ENCODE data around the gene PTGER4. TPM values are rescaled to one million over a fixed set of nuclear protein-coding genes. Genes with fewer than 3 reads are reported as not detected.
"Not testable (repeated sequence)": the region's sequence is repeated elsewhere in the genome, so short reads cannot be mapped to it uniquely, and the experiment has no call there.

Gene PTGER4
- total and polyA plus RNA-seq, 3 experiments from 2014 or later = 49.5 to 84.1 (median 53.9) TPM

- H3K27ac Mint-ChIP-seq = peak overlapping the region in 2 of 8 donors; percentile 4 to 47
- peaks cover 5 to 17% (median 7%) of the 10 kb centered on the region in 3 donors for H3K4me1 Mint-ChIP-seq
- no peak overlapping the region for H3K4me3 ChIP-seq (ENCODE audit: low read length)
- ChIA-PET POLR2A (no interaction called here), CTCF (no interaction called here)
- H3K36me3 Mint-ChIP-seq = peaks cover 24 to 51% (median 28%) of the 10 kb centered on the region in 3 donors
- H3K27ac ChIP-seq (ENCODE audit: low read depth, low read length) = no peak overlapping the region
- DNase-seq = no peak
- no peaks in the 10 kb centered on the region for H3K9me3 ChIP-seq (ENCODE audit: low read length)
- H3K27me3 Mint-ChIP-seq = no peaks in the 10 kb centered on the region
- H3K9me3 Mint-ChIP-seq = peaks cover 0 to 2% (median 2%) of the 10 kb centered on the region in 5 donors
- no peaks in the 10 kb centered on the region for H3K4me1 ChIP-seq (ENCODE audit: insufficient read depth, low read length)
- H3K27me3 ChIP-seq (ENCODE audit: insufficient read depth, low read length, poor library complexity, severe bottlenecking) = no peaks in the 10 kb centered on the region
- no peak overlapping the region for H3K4me3 Mint-ChIP-seq
- H3K36me3 ChIP-seq (ENCODE audit: insufficient read depth, low read length) = no peaks in the 10 kb centered on the region
These were observed 36.9 kb downstream of the PTGER4 start for GRCh38 chr5:40716590-40716989.

- no peak for DNase-seq
- H3K27ac ChIP-seq (ENCODE audit: low read depth, low read length) = no peak overlapping the region
- peaks cover 0 to 5% (median 3%) of the 10 kb centered on the region in 5 donors for H3K9me3 Mint-ChIP-seq
- H3K36me3 ChIP-seq (ENCODE audit: insufficient read depth, low read length) = no peaks in the 10 kb centered on the region
- H3K9me3 ChIP-seq (ENCODE audit: low read length) = no peaks in the 10 kb centered on the region
- peaks cover 5 to 17% (median 7%) of the 10 kb centered on the region in 3 donors for H3K4me1 Mint-ChIP-seq
- no peak overlapping the region for H3K27ac Mint-ChIP-seq
- CTCF ChIA-PET = no interaction called here
- H3K4me3 Mint-ChIP-seq = no peak overlapping the region
- H3K36me3 Mint-ChIP-seq = peaks cover 24 to 50% (median 26%) of the 10 kb centered on the region in 3 donors
- H3K27me3 Mint-ChIP-seq = no peaks in the 10 kb centered on the region
- POLR2A ChIA-PET = no interaction called here
- H3K4me1 ChIP-seq (ENCODE audit: insufficient read depth, low read length) = no peaks in the 10 kb centered on the region
- H3K27me3 ChIP-seq (ENCODE audit: insufficient read depth, low read length, poor library complexity, severe bottlenecking) = no peaks in the 10 kb centered on the region
- no peak overlapping the region for H3K4me3 ChIP-seq (ENCODE audit: low read length)
These were observed 37.6 kb downstream of the PTGER4 start for GRCh38 chr5:40717281-40717680.

- H3K36me3 Mint-ChIP-seq = peaks cover 25 to 58% (median 26%) of the 10 kb centered on the region in 3 donors
These were observed 40.4 kb downstream of the PTGER4 start for GRCh38 chr5:40720069-40720468.

GRCh38 chr5:40722497-40722911 lies 42.8 kb downstream of the PTGER4 start:
- peaks cover 22 to 54% (median 30%) of the 10 kb centered on the region in 3 donors for H3K36me3 Mint-ChIP-seq
- H3K9me3 Mint-ChIP-seq; CTCF ChIA-PET; H3K4me3 Mint-ChIP-seq; DNase-seq; H3K9me3 ChIP-seq (ENCODE audit: low read length); H3K4me1 ChIP-seq (ENCODE audit: insufficient read depth, low read length); H3K36me3 ChIP-seq (ENCODE audit: insufficient read depth, low read length); H3K4me1 Mint-ChIP-seq; POLR2A ChIA-PET; H3K4me3 ChIP-seq (ENCODE audit: low read length); H3K27me3 ChIP-seq (ENCODE audit: insufficient read depth, low read length, poor library complexity, severe bottlenecking); H3K27me3 Mint-ChIP-seq; H3K27ac Mint-ChIP-seq; H3K27ac ChIP-seq (ENCODE audit: low read depth, low read length): not testable (repeated sequence)

More at GRCh38 chr5:40720069-40720468, 40.4 kb downstream of the PTGER4 start:
- Mint-ChIP-seq H3K27ac (peak overlapping the region in 1 of 8 donors; percentile 35), H3K4me1 (peaks cover 5 to 17% (median 7%) of the 10 kb centered on the region in 3 donors), H3K27me3 (no peaks in the 10 kb centered on the region), H3K9me3 (peaks cover 0 to 5% (median 3%) of the 10 kb centered on the region in 5 donors), H3K4me3 (no peak overlapping the region)
- Histone ChIP-seq H3K4me3 (ENCODE audit: low read length) (no peak overlapping the region), H3K27ac (ENCODE audit: low read depth, low read length) (no peak overlapping the region), H3K9me3 (ENCODE audit: low read length) (no peaks in the 10 kb centered on the region), H3K27me3 (ENCODE audit: insufficient read depth, low read length, poor library complexity, severe bottlenecking) (no peaks in the 10 kb centered on the region), H3K4me1 (ENCODE audit: insufficient read depth, low read length) (no peaks in the 10 kb centered on the region), H3K36me3 (ENCODE audit: insufficient read depth, low read length) (no peaks in the 10 kb centered on the region)
- ChIA-PET POLR2A (no interaction called here), CTCF (no interaction called here)
- no peak for DNase-seq

GRCh38 chr5:40733434-40733833 lies 53.7 kb downstream of the PTGER4 start:
- Mint-ChIP-seq H3K27me3 (no peaks in the 10 kb centered on the region), H3K27ac (no peak overlapping the region), H3K4me3 (peak overlapping the region in 1 of 7 donors; percentile 45), H3K4me1 (peaks cover 14 to 35% (median 31%) of the 10 kb centered on the region in 3 donors), H3K9me3 (no peaks in the 10 kb centered on the region), H3K36me3 (peaks cover 0 to 38% (median 14%) of the 10 kb centered on the region in 3 donors)
- no peaks in the 10 kb centered on the region for H3K9me3 ChIP-seq (ENCODE audit: low read length)
- H3K27ac ChIP-seq (ENCODE audit: low read depth, low read length) = no peak overlapping the region
- H3K4me3 ChIP-seq (ENCODE audit: low read length) = no peak overlapping the region
- H3K4me1 ChIP-seq (ENCODE audit: insufficient read depth, low read length) = no peaks in the 10 kb centered on the region
- DNase-seq = no peak
- H3K27me3 ChIP-seq (ENCODE audit: insufficient read depth, low read length, poor library complexity, severe bottlenecking) = no peaks in the 10 kb centered on the region
- H3K36me3 ChIP-seq (ENCODE audit: insufficient read depth, low read length) = no peaks in the 10 kb centered on the region
- ChIA-PET CTCF (interaction anchor here (0.8 to 1.4 kb wide), 2 partner anchors 49 to 784 kb away, joined by 3 to 5 read pairs; no protein-coding TSS in a partner anchor), POLR2A (no interaction called here)

- no peaks in the 10 kb centered on the region for H3K27me3 Mint-ChIP-seq
- H3K9me3 Mint-ChIP-seq = peaks cover 0 to 2% (median 0%) of the 10 kb centered on the region in 5 donors
- H3K27me3 ChIP-seq (ENCODE audit: insufficient read depth, low read length, poor library complexity, severe bottlenecking) = no peaks in the 10 kb centered on the region
- H3K36me3 Mint-ChIP-seq = peaks cover 4 to 40% (median 14%) of the 10 kb centered on the region in 3 donors
- H3K4me3 ChIP-seq (ENCODE audit: low read length) = no peak overlapping the region
- H3K9me3 ChIP-seq (ENCODE audit: low read length) = no peaks in the 10 kb centered on the region
- no peak for DNase-seq
- H3K36me3 ChIP-seq (ENCODE audit: insufficient read depth, low read length) = no peaks in the 10 kb centered on the region
- peaks cover 14 to 35% (median 31%) of the 10 kb centered on the region in 3 donors for H3K4me1 Mint-ChIP-seq
- no peaks in the 10 kb centered on the region for H3K4me1 ChIP-seq (ENCODE audit: insufficient read depth, low read length)
- no peak overlapping the region for H3K4me3 Mint-ChIP-seq
- POLR2A ChIA-PET = no interaction called here
- no peak overlapping the region for H3K27ac ChIP-seq (ENCODE audit: low read depth, low read length)
- H3K27ac Mint-ChIP-seq = peak overlapping the region in 1 of 8 donors; percentile 40
- CTCF ChIA-PET = interaction anchor here (0.8 to 2.4 kb wide), 4 partner anchors 9 to 785 kb away, joined by 3 to 9 read pairs (median 4); no protein-coding TSS in a partner anchor
These were observed 54.3 kb downstream of the PTGER4 start for GRCh38 chr5:40733879-40734563.

- CTCF ChIA-PET = interaction anchor here (1.2 to 2.4 kb wide), 3 partner anchors 10 to 786 kb away, joined by 3 to 9 read pairs (median 5); no protein-coding TSS in a partner anchor
- H3K27ac ChIP-seq (ENCODE audit: low read depth, low read length) = no peak overlapping the region
- no peak overlapping the region for H3K4me3 Mint-ChIP-seq
These were observed 55.3 kb downstream of the PTGER4 start for GRCh38 chr5:40734986-40735385.

GRCh38 chr5:40735609-40736008 lies 55.9 kb downstream of the PTGER4 start:
- H3K36me3 ChIP-seq (ENCODE audit: insufficient read depth, low read length) = no peaks in the 10 kb centered on the region
- Mint-ChIP-seq H3K4me3 (no peak overlapping the region), H3K36me3 (peaks cover 14 to 40% (median 22%) of the 10 kb centered on the region in 3 donors), H3K27me3 (no peaks in the 10 kb centered on the region), H3K27ac (peak overlapping the region in 3 of 8 donors; percentile 7 to 58 (median 14)), H3K4me1 (peaks cover 11 to 32% (median 31%) of the 10 kb centered on the region in 3 donors), H3K9me3 (peaks cover 2 to 5% (median 4%) of the 10 kb centered on the region in 5 donors)
- ChIA-PET CTCF (interaction anchor here (2.4 kb wide), 1 partner anchor 11 kb away, joined by 9 read pairs; no protein-coding TSS in a partner anchor), POLR2A (no interaction called here)
- no peaks in the 10 kb centered on the region for H3K27me3 ChIP-seq (ENCODE audit: insufficient read depth, low read length, poor library complexity, severe bottlenecking)
- H3K4me3 ChIP-seq (ENCODE audit: low read length) = no peak overlapping the region
- no peaks in the 10 kb centered on the region for H3K4me1 ChIP-seq (ENCODE audit: insufficient read depth, low read length)
- H3K9me3 ChIP-seq (ENCODE audit: low read length) = no peaks in the 10 kb centered on the region
- no peak overlapping the region for H3K27ac ChIP-seq (ENCODE audit: low read depth, low read length)
- DNase-seq = no peak

More at GRCh38 chr5:40734986-40735385, 55.3 kb downstream of the PTGER4 start:
- Mint-ChIP-seq H3K36me3 (peaks cover 9 to 41% (median 18%) of the 10 kb centered on the region in 3 donors), H3K4me1 (peaks cover 14 to 35% (median 31%) of the 10 kb centered on the region in 3 donors), H3K9me3 (peaks cover 0 to 3% (median 2%) of the 10 kb centered on the region in 5 donors), H3K27ac (peak overlapping the region in 3 of 8 donors; percentile 2 to 39 (median 14)), H3K27me3 (no peaks in the 10 kb centered on the region)
- POLR2A ChIA-PET = no interaction called here
- Histone ChIP-seq H3K4me3 (ENCODE audit: low read length) (no peak overlapping the region), H3K9me3 (ENCODE audit: low read length) (no peaks in the 10 kb centered on the region), H3K36me3 (ENCODE audit: insufficient read depth, low read length) (no peaks in the 10 kb centered on the region), H3K27me3 (ENCODE audit: insufficient read depth, low read length, poor library complexity, severe bottlenecking) (no peaks in the 10 kb centered on the region), H3K4me1 (ENCODE audit: insufficient read depth, low read length) (no peaks in the 10 kb centered on the region)
- DNase-seq = no peak

Measured in CD8-positive, alpha-beta memory T cell (primary cell).